Measurements from ENCODE around the gene TMIGD2.
"Not testable (repeated sequence)": the region's sequence is repeated elsewhere in the genome, so short reads cannot be mapped to it uniquely, and the experiment has no call there.

TMIGD2 gene

DNA sequence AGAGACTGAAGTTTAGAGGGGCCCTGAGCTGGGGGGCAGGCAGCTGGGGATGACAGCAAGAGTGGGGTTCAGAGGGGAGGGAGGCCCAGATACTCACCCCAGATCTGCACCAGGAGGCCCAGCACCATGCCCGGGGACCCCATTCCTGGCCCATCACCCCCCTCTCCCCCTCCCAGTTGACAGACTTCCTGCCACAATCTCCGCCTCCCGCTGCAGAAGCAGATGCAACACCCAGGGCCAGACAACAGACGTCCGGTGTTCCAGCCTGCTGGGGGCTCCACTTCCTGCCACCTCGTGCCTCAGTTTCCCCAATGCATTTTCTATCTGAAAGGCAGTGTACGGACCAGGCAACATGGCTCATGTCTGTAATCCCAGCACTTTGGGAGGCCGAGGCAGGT lies at the start of gene TMIGD2:
TSS of gene TMIGD2 (minus strand) at position 147 of the 398 bp plus-strand sequence. CDS start at position 143, 4 bp downstream.
- in situ Hi-C loops (cut with MboI; ENCODE audit: low pct_unique_long_range_greater_than_20kb, low sequenced_read_pairs, unreplicated experiment) = no loop called here
- no peak for TF ChIP-seq CTCF (IDR thresholded peaks at IDR 0.05; ENCODE audit: extremely low read depth, insufficient read depth, missing control alignments)
- DNase-seq (ENCODE audit: low spot score) = no peak

GRCh38 chr19:4350726-4351125 lies 48.5 kb upstream of the TMIGD2 start:
- no peak for DNase-seq (ENCODE audit: low spot score)
- TF ChIP-seq CTCF (IDR thresholded peaks at IDR 0.05; ENCODE audit: extremely low read depth, insufficient read depth, missing control alignments) = no peak
- in situ Hi-C loops (cut with MboI; ENCODE audit: low pct_unique_long_range_greater_than_20kb, low sequenced_read_pairs, unreplicated experiment) = loop anchor here (10.0 kb wide), 1 partner anchor 76 kb away; the partner anchor contains the start of gene SHD

- no peak for DNase-seq (ENCODE audit: low spot score)
- in situ Hi-C loops (cut with MboI; ENCODE audit: low pct_unique_long_range_greater_than_20kb, low sequenced_read_pairs, unreplicated experiment) = loop anchor here (10.0 kb wide), 1 partner anchor 75 kb away; the partner anchor contains the start of gene SHD
- no peak for TF ChIP-seq CTCF (IDR thresholded peaks at IDR 0.05; ENCODE audit: extremely low read depth, insufficient read depth, missing control alignments)
Observed at GRCh38 chr19:4350111-4350510, 47.9 kb upstream of the TMIGD2 start.

- in situ Hi-C loops (cut with MboI; ENCODE audit: low pct_unique_long_range_greater_than_20kb, low sequenced_read_pairs, unreplicated experiment); DNase-seq (ENCODE audit: low spot score): not testable (repeated sequence)
Observed at GRCh38 chr19:4349225-4349624, 47.0 kb upstream of the TMIGD2 start.

DNA sequence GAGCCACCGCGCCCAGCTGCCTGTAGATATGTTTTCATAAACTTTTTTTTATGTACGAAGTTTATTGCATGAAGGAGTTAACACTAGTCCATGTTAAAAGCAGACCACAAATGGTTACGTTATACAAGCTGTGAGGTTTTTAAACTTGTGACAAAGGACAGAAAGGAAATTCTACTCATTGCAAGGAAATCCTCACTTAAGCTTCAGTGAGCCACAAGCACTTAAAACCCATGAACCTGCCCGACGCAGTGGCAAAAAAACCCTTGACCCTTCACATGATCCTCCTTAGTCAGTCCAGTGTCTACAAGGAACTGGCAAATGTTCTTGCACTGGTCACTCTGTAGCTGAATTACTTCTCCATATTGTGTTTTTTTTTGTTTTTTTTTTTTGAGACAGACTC lies 45.3 kb upstream of the TMIGD2 start:
- no peak for DNase-seq (ENCODE audit: low spot score)
- in situ Hi-C loops (cut with MboI; ENCODE audit: low pct_unique_long_range_greater_than_20kb, low sequenced_read_pairs, unreplicated experiment) = no loop called here
- TF ChIP-seq CTCF (IDR thresholded peaks at IDR 0.05; ENCODE audit: extremely low read depth, insufficient read depth, missing control alignments) = no peak

DNA sequence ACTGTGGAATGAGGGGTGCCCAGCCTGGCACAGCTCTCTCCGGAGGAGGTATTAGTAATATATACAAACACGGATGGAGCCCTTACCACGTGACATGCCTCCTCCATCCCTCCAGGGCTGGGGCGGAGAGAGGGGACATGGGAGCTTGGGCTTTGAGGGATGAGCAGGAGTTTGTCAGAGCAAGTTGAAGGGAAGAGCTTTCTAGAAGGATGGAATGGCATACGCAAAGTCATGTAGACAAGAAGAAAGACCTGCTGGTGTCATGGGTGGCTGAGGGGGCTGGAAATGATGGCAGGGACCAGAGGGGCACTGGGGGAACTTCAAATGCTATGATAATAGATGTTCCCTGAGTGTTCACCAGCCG lies 43.8 kb upstream of the TMIGD2 start:
- in situ Hi-C loops (cut with MboI; ENCODE audit: low pct_unique_long_range_greater_than_20kb, low sequenced_read_pairs, unreplicated experiment) = no loop called here
- no peak for TF ChIP-seq CTCF (IDR thresholded peaks at IDR 0.05; ENCODE audit: extremely low read depth, insufficient read depth, missing control alignments)
- no peak for DNase-seq (ENCODE audit: low spot score)

GRCh38 chr19:4345342-4346019 lies 43.3 kb upstream of the TMIGD2 start:
- DNase-seq (ENCODE audit: low spot score) = no peak
- TF ChIP-seq CTCF (IDR thresholded peaks at IDR 0.05; ENCODE audit: extremely low read depth, insufficient read depth, missing control alignments) = no peak
- in situ Hi-C loops (cut with MboI; ENCODE audit: low pct_unique_long_range_greater_than_20kb, low sequenced_read_pairs, unreplicated experiment) = no loop called here

Measured in GM13977 (cell line).